HepG2 (cell line): ENCODE measurements around the gene TMEM19. TPM values are rescaled to one million over a fixed set of nuclear protein-coding genes. Genes with fewer than 3 reads are reported as not detected.

Experiments
- ARID2 ChIP-seq: sonication (generic); formaldehyde crosslinking; IDR thresholded peaks from 2 replicates; pipeline ENCODE4 v1.8.1; 2022; ENCODE audit warnings: mild to moderate bottlenecking, missing genetic modification reagents, borderline replicate concordance
- ATF7 ChIP-seq, 2 experiments: fragments of 450-650 bp in 1 of 2; sonication (generic) in 1 of 2; formaldehyde crosslinking in 1 of 2; IDR thresholded peaks; 2 replicates each; pipeline versions ENCODE4 v1.4.0 to v1.6.1; 2016 to 2020; ENCODE audit warnings: antibody characterized with exemption in 1 of 2, mild to moderate bottlenecking in 1 of 2, missing genetic modification reagents in 1 of 2
- DBP ChIP-seq: sonication (generic); formaldehyde crosslinking; IDR thresholded peaks from 2 replicates; pipeline ENCODE4 v1.4.0; 2020; ENCODE audit warnings: missing genetic modification reagents; ENCODE audit errors: not compliant biosample characterization
- GFI1 ChIP-seq: sonication (generic); formaldehyde crosslinking; IDR thresholded peaks from 2 replicates; pipeline ENCODE4 v1.5.0; 2020; ENCODE audit warnings: missing genetic modification reagents, mild to moderate bottlenecking, borderline replicate concordance
- GPBP1L1 ChIP-seq: sonication (generic); formaldehyde crosslinking; IDR thresholded peaks from 2 replicates; pipeline ENCODE4 v1.5.0; 2020; ENCODE audit warnings: mild to moderate bottlenecking, missing genetic modification reagents
- GTF2F1 ChIP-seq: fragments of 150-350 bp; IDR thresholded peaks from 2 replicates; pipeline ENCODE4 v1.6.1; 2014; ENCODE audit warnings: low read length
- HMG20A ChIP-seq: IDR thresholded peaks from 2 replicates; pipeline ENCODE4 v1.6.1; 2016; ENCODE audit warnings: borderline replicate concordance
- KDM2A ChIP-seq: sonication (generic); formaldehyde crosslinking; IDR thresholded peaks from 2 replicates; pipeline ENCODE4 v1.4.0; 2020; ENCODE audit warnings: low read depth, missing genetic modification reagents, borderline replicate concordance
- KDM4B ChIP-seq: sonication (generic); formaldehyde crosslinking; IDR thresholded peaks from 2 replicates; pipeline ENCODE4 v1.4.0; 2020; ENCODE audit warnings: missing genetic modification reagents
- NAIF1 ChIP-seq: sonication (generic); formaldehyde crosslinking; IDR thresholded peaks from 2 replicates; pipeline ENCODE4 v1.5.0; 2020; ENCODE audit warnings: mild to moderate bottlenecking, missing genetic modification reagents, borderline replicate concordance
- NCOR1 ChIP-seq: fragments of 200-600 bp; sonication (generic); IDR thresholded peaks from 2 replicates; pipeline ENCODE4 v1.7.0; 2017; ENCODE audit warnings: antibody characterized with exemption, low read length, borderline replicate concordance
- NFKBIZ ChIP-seq: IDR thresholded peaks from 2 replicates; pipeline ENCODE4 v1.6.1; 2018; ENCODE audit warnings: missing genetic modification reagents, missing compliant biosample characterization
- ONECUT2 ChIP-seq: sonication (generic); formaldehyde crosslinking; IDR thresholded peaks from 2 replicates; pipeline ENCODE4 v1.4.0; 2020; ENCODE audit warnings: missing genetic modification reagents
- PHF21A ChIP-seq: sonication (generic); formaldehyde crosslinking; IDR thresholded peaks from 2 replicates; pipeline ENCODE4 v1.5.0; 2020; ENCODE audit warnings: mild to moderate bottlenecking, missing genetic modification reagents
- RAD21 ChIP-seq: fragments of 450-650 bp; formaldehyde crosslinking; IDR thresholded peaks from 2 replicates; pipeline ENCODE4 v1.5.0; 2020; ENCODE audit warnings: mild to moderate bottlenecking
- SAP130 ChIP-seq: IDR thresholded peaks from 2 replicates; pipeline ENCODE4 v1.6.1; 2016; ENCODE audit warnings: low read depth
- SPEN ChIP-seq: sonication (generic); formaldehyde crosslinking; IDR thresholded peaks from 2 replicates; pipeline ENCODE4 v1.5.1; 2020; ENCODE audit warnings: low read depth, mild to moderate bottlenecking, missing genetic modification reagents
- ZFY ChIP-seq: sonication (generic); formaldehyde crosslinking; IDR thresholded peaks from 2 replicates; pipeline ENCODE4 v1.4.0; 2020; ENCODE audit warnings: missing genetic modification reagents
- ZIK1 ChIP-seq: sonication (generic); formaldehyde crosslinking; IDR thresholded peaks from 2 replicates; pipeline ENCODE4 v1.5.0; 2020; ENCODE audit warnings: mild to moderate bottlenecking, low read depth, missing genetic modification reagents, borderline replicate concordance
- ZMYM4 ChIP-seq: sonication (generic); formaldehyde crosslinking; IDR thresholded peaks from 2 replicates; pipeline ENCODE4 v1.8.1; 2023; ENCODE audit warnings: mild to moderate bottlenecking, missing genetic modification reagents
- ZNF143 ChIP-seq: sonication (generic); formaldehyde crosslinking; IDR thresholded peaks from 2 replicates; pipeline ENCODE4 v1.4.0; 2020; ENCODE audit warnings: missing genetic modification reagents
- ZNF207 ChIP-seq: fragments of 450-650 bp; IDR thresholded peaks from 2 replicates; pipeline ENCODE4 v1.6.1; 2016; ENCODE audit warnings: antibody characterized with exemption, borderline replicate concordance
- ZNF674 ChIP-seq: sonication (generic); formaldehyde crosslinking; IDR thresholded peaks from 2 replicates; pipeline ENCODE4 v1.5.0; 2020; ENCODE audit warnings: low read depth, mild to moderate bottlenecking, missing genetic modification reagents
- ZNF713 ChIP-seq: sonication (generic); formaldehyde crosslinking; IDR thresholded peaks from 2 replicates; pipeline ENCODE4 v1.4.0; 2020; ENCODE audit warnings: mild to moderate bottlenecking, missing genetic modification reagents
- ZNF776 ChIP-seq: sonication (generic); formaldehyde crosslinking; IDR thresholded peaks from 2 replicates; pipeline ENCODE4 v1.4.0; 2020; ENCODE audit warnings: mild to moderate bottlenecking, missing genetic modification reagents
- ZNF800 ChIP-seq: sonication (generic); formaldehyde crosslinking; IDR thresholded peaks from 2 replicates; pipeline ENCODE4 v1.4.0; 2020; ENCODE audit warnings: missing genetic modification reagents
- ZSCAN12 ChIP-seq: sonication (generic); formaldehyde crosslinking; IDR thresholded peaks from 2 replicates; pipeline ENCODE4 v1.9.0; 2021; ENCODE audit warnings: mild to moderate bottlenecking, missing genetic modification reagents
- ZSCAN29 ChIP-seq: sonication (generic); formaldehyde crosslinking; conservative IDR thresholded peaks from 2 replicates; pipeline ENCODE4 v1.4.0; 2020; ENCODE audit warnings: mild to moderate bottlenecking, missing genetic modification reagents
- polyA plus RNA-seq, 8 experiments: library from polyadenylated mRNA; depleted of rRNA in 3 of 8; stranded (reverse) in 7 of 8; unstranded in 1 of 8; fragments of >200 nt; fragmentation: Illumina TruSeq in 4 of 8; extraction: Trizol in 4 of 8; gene quantifications; 2 replicates each; pipeline versions ENCODE4 v1.2.1 to v1.2.3, GENCODE V29; 2011 to 2016; ENCODE audit warnings: low read depth in 4 of 8, missing spikeins in 1 of 8, mixed read lengths in 1 of 8; ENCODE audit not compliant: insufficient read depth in 1 of 8
- total RNA-seq, 5 experiments: library from RNA; depleted of rRNA; stranded (reverse); fragments of >200 nt; fragmentation: Illumina TruSeq; extraction: Trizol; gene quantifications; 2 replicates each; pipeline ENCODE4 v1.2.3, GENCODE V29; 2016; ENCODE audit warnings: low read depth in 1 of 5

Gene TMEM19
- total and polyA plus RNA-seq, 2 of the 13 experiments (the other 11 are each of a cell fraction or from before 2014, with no cell fraction given) = 16.9 to 22.5 TPM

GRCh38 chr12:71731439-71732356 is 45.8 kb downstream of the TMEM19 start (continued):
- no peak for TF ChIP-seq GPBP1L1 (CRISPR knock-in tag)
- TF ChIP-seq ZMYM4 = peak; percentile 74
- TF ChIP-seq NAIF1 (CRISPR knock-in tag) = no peak
- TF ChIP-seq PHF21A (CRISPR knock-in tag) = no peak
- TF ChIP-seq ZNF207 = no peak
- no peak for TF ChIP-seq ATF7 (IDR thresholded peaks at IDR 0.05)
- TF ChIP-seq ATF7 (CRISPR knock-in tag; IDR thresholded peaks at IDR 0.05) = no peak
- peak; percentile 17; the same call in 1 of the 2 replicates for TF ChIP-seq HMG20A
- TF ChIP-seq ARID2 (CRISPR knock-in tag) = peak; percentile 46; the same call in 1 of the 2 replicates
- 0 out of 2 replicates have a peak, but pooled peaks have one; percentile 13 for TF ChIP-seq ZNF713 (CRISPR knock-in tag)
- TF ChIP-seq DBP (CRISPR knock-in tag) = no peak
- TF ChIP-seq NFKBIZ (CRISPR knock-in tag) = no peak
- TF ChIP-seq SPEN (CRISPR knock-in tag) = peak; percentile 49; the same call in 1 of the 2 replicates
- TF ChIP-seq ZNF143 (CRISPR knock-in tag) = no peak
- peak; percentile 73 for TF ChIP-seq ZFY (CRISPR knock-in tag)
- TF ChIP-seq ZNF674 = no peak
- TF ChIP-seq KDM4B = no peak
- TF ChIP-seq KDM2A = peak; percentile 58
- TF ChIP-seq SAP130 (CRISPR knock-in tag) = peak; percentile 72
- peak; percentile 33; the same call in 1 of the 2 replicates for TF ChIP-seq RAD21 (CRISPR knock-in tag)
- TF ChIP-seq ZNF776 = 0 out of 2 replicates have a peak, but pooled peaks have one; percentile 25
- TF ChIP-seq ONECUT2 = no peak
- TF ChIP-seq GTF2F1 = no peak
- TF ChIP-seq ZSCAN12 = no peak
- no peak for TF ChIP-seq GFI1 (CRISPR knock-in tag)
- no peak for TF ChIP-seq NCOR1
- TF ChIP-seq ZSCAN29 (CRISPR knock-in tag) = 0 out of 2 replicates have a peak, but pooled peaks have one; percentile 52
- TF ChIP-seq ZNF800 (CRISPR knock-in tag) = no peak
- no peak for TF ChIP-seq ZIK1 (CRISPR knock-in tag)
